CD4-positive, CD25-positive, alpha-beta regulatory T cell (primary cell): Measurements from ENCODE around the gene TNFRSF21. TPM values are rescaled to one million over a fixed set of nuclear protein-coding genes. Genes with fewer than 3 reads are reported as not detected.

Source experiments
- ATAC-seq, 2 donors: fragments of 150-1000 bp; cut with Tn5 transposase; one replicate each; pipeline ENCODE4 v1.10.0; 2021; ENCODE audit warnings: low read depth in 2 of 2, moderate number of reproducible peaks in 2 of 2, moderate library complexity in 1 of 2
- DNase-seq, 3 donors: peaks; one replicate each; pipeline versions ENCODE4 v3.0.0 to v3.0.0-alpha.2; 2012 to 2022; ENCODE audit warnings: mixed read lengths in 1 of 3
- H3K27ac ChIP-seq: one replicate; pipeline ENCODE4 v1.7.0; 2013; ENCODE audit warnings: mild to moderate bottlenecking, low read length; ENCODE audit not compliant: insufficient read depth, poor library complexity, severe bottlenecking
- H3K27me3 ChIP-seq: one replicate; pipeline ENCODE4 v1.7.0; 2013; ENCODE audit warnings: low read length; ENCODE audit not compliant: control insufficient read depth, insufficient read depth
- H3K36me3 ChIP-seq: one replicate; pipeline ENCODE4 v1.7.0; 2013; ENCODE audit warnings: mild to moderate bottlenecking, low read length, moderate library complexity; ENCODE audit not compliant: control insufficient read depth, insufficient read depth
- H3K4me1 ChIP-seq: 2 replicates; pipeline ENCODE4 v1.7.0; 2013; ENCODE audit warnings: mild to moderate bottlenecking, low read length; ENCODE audit not compliant: insufficient read depth, control insufficient read depth, poor library complexity, severe bottlenecking
- H3K4me3 ChIP-seq: one replicate; pipeline ENCODE4 v1.7.0; 2013; ENCODE audit warnings: low read depth, mild to moderate bottlenecking, low read length, moderate library complexity
- H3K9me3 ChIP-seq, 2 experiments: 1 replicate in 1 of 2; 2 replicates in 1 of 2; pipeline ENCODE4 v1.7.0; 2013; ENCODE audit warnings: low read length in 2 of 2, mild to moderate bottlenecking in 1 of 2, moderate library complexity in 1 of 2; ENCODE audit not compliant: control insufficient read depth in 2 of 2
- H3K27ac Mint-ChIP-seq, 3 donors: one replicate each; pipeline ENCODE4 v1.8.0; 2020 to 2022; ENCODE audit warnings: mild to moderate bottlenecking in 3 of 3, mixed read lengths in 3 of 3, moderate library complexity in 2 of 3
- H3K27me3 Mint-ChIP-seq: one replicate; pipeline ENCODE4 v1.8.0; 2022; ENCODE audit warnings: mild to moderate bottlenecking, mixed read lengths
- H3K36me3 Mint-ChIP-seq: one replicate; pipeline ENCODE4 v1.8.0; 2020; ENCODE audit warnings: mixed read lengths
- H3K4me1 Mint-ChIP-seq, 4 donors: one replicate each; pipeline ENCODE4 v1.8.0; 2020 to 2022; ENCODE audit warnings: mixed read lengths in 4 of 4, mild to moderate bottlenecking in 1 of 4
- H3K4me3 Mint-ChIP-seq, 4 donors: one replicate each; pipeline ENCODE4 v1.8.0; 2020 to 2022; ENCODE audit warnings: mild to moderate bottlenecking in 4 of 4, mixed read lengths in 4 of 4, moderate library complexity in 3 of 4
- H3K9me3 Mint-ChIP-seq, 7 donors: one replicate each; pipeline ENCODE4 v1.8.0; 2020 to 2022; ENCODE audit warnings: mixed read lengths in 7 of 7, mild to moderate bottlenecking in 3 of 7, moderate library complexity in 2 of 7
- polyA plus RNA-seq, 4 donors: library from polyadenylated mRNA; unstranded; fragments of 300-500 nt; fragmentation: Illumina TruSeq; gene quantifications; one replicate each; pipeline ENCODE4 v1.2.3, GENCODE V29; 2021
- total RNA-seq: library from RNA; stranded (reverse); gene quantifications from one replicate; pipeline ENCODE4 v1.2.3, GENCODE V29; 2022

The TNFRSF21 gene
- total and polyA plus RNA-seq, 5 donors from 2014 or later = 0.15 TPM; not detected in 4

DNA sequence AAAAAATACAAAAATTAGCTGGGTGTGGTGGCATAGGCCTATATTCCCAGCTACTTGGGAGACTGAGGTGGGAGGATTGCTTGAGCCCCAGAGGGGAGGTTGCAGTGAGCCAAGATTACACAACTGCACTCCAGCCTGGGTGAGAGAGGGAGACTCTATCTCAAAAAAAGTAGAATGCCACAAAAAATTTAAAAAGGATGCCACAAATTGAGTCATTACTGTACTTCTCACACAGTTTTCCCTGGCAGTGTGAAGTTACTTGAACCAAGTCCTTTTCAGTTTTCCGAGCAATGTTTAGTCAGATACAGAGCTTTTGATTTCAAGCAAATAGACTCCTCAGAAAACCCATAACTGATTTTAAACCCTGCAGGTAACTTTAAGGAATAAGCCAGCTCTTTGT, 53.3 kb downstream of the TNFRSF21 start:
- Mint-ChIP-seq H3K4me1 (no peaks in the 10 kb centered on the region), H3K27me3 (no peaks in the 10 kb centered on the region), H3K9me3 (no peaks in the 10 kb centered on the region), H3K4me3 (no peak overlapping the region), H3K27ac (no peak overlapping the region), H3K36me3 (no peaks in the 10 kb centered on the region)
- no peak overlapping the region for H3K27ac ChIP-seq
- no peaks in the 10 kb centered on the region for H3K27me3 ChIP-seq
- DNase-seq = no peak
- H3K4me1 ChIP-seq = no peaks in the 10 kb centered on the region
- no peaks in the 10 kb centered on the region for H3K9me3 ChIP-seq
- H3K36me3 ChIP-seq = no peaks in the 10 kb centered on the region
- no peak for ATAC-seq
- no peak overlapping the region for H3K4me3 ChIP-seq

DNA sequence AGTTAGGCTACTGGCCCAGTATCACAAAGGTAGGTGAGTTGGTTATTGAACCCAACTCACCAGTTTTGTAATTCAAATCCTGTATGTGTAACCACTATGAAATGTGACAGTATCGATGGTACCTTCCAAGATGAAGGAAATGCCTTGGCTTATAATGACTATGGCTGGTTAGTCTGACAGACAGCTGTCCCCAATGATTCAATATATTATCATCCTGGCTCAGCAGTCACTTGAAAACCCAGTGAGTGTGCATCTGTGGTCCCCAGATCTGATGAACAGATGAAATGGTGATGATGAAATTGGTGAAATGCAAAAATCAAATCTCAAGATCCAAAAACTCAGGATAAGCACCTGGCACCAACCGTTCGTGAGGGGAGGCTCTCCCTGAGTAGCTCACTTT, 54.8 kb downstream of the TNFRSF21 start:
- Histone ChIP-seq H3K4me1 (no peaks in the 10 kb centered on the region), H3K27ac (no peak overlapping the region), H3K9me3 (no peaks in the 10 kb centered on the region), H3K36me3 (no peaks in the 10 kb centered on the region), H3K4me3 (no peak overlapping the region), H3K27me3 (no peaks in the 10 kb centered on the region)
- no peak overlapping the region for H3K27ac Mint-ChIP-seq
- no peaks in the 10 kb centered on the region for H3K27me3 Mint-ChIP-seq
- ATAC-seq (no peak), DNase-seq (no peak)
- H3K4me1 Mint-ChIP-seq = no peaks in the 10 kb centered on the region
- H3K36me3 Mint-ChIP-seq = no peaks in the 10 kb centered on the region
- no peaks in the 10 kb centered on the region for H3K9me3 Mint-ChIP-seq
- no peak overlapping the region for H3K4me3 Mint-ChIP-seq

DNA sequence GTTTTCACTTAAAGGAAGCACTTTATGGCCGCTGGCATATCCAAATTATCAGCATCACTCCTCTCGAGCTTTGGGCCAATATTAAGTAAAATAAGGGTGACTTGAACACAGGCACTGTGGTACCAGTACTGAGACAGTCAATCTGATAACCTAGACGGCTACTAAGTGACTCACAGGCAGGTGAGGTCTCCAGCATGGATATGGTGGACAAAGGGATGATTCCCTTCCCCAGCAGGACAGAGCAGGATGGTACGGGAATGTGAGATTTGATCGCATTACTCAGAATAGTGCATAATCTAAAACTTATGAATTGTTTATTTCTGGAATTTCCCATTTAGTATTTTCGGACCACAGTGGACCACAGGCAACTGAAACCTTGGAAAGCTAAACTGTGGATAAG, 55.7 kb downstream of the TNFRSF21 start:
- H3K27ac ChIP-seq = no peak overlapping the region
- H3K27ac Mint-ChIP-seq = no peak overlapping the region
- no peaks in the 10 kb centered on the region for H3K9me3 Mint-ChIP-seq
- H3K4me3 ChIP-seq = no peak overlapping the region
- no peaks in the 10 kb centered on the region for H3K27me3 ChIP-seq
- no peaks in the 10 kb centered on the region for H3K4me1 Mint-ChIP-seq
- ATAC-seq (no peak), DNase-seq (no peak)
- H3K36me3 Mint-ChIP-seq = no peaks in the 10 kb centered on the region
- no peaks in the 10 kb centered on the region for H3K27me3 Mint-ChIP-seq
- no peaks in the 10 kb centered on the region for H3K36me3 ChIP-seq
- H3K4me3 Mint-ChIP-seq = no peak overlapping the region
- no peaks in the 10 kb centered on the region for H3K9me3 ChIP-seq
- no peaks in the 10 kb centered on the region for H3K4me1 ChIP-seq

DNA sequence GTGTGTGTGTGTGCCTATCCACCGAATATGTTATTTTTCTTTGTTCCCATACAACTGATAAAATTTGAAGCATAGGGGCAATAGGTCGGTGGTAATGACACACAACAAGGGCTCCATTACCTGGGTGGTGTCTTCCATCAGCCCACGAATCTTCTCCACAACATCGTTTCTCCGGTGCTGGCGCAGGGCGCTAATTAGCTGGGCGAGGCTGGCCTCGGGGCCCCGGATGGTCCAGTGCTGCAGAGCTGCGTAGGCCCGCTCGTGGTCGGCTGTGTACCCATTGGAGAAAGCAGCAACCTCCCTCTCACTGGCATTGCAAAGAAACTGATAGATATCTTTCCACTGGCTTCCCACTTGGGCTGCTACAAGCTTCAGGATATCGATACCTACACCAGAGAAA, 56.6 kb downstream of the TNFRSF21 start:
- Histone ChIP-seq H3K27ac (no peak overlapping the region), H3K4me1 (no peaks in the 10 kb centered on the region), H3K9me3 (no peaks in the 10 kb centered on the region), H3K36me3 (no peaks in the 10 kb centered on the region), H3K4me3 (no peak overlapping the region), H3K27me3 (no peaks in the 10 kb centered on the region)
- ATAC-seq = no peak
- H3K36me3 Mint-ChIP-seq = no peaks in the 10 kb centered on the region
- H3K4me3 Mint-ChIP-seq = no peak overlapping the region
- DNase-seq = no peak
- H3K27ac Mint-ChIP-seq = no peak overlapping the region
- no peaks in the 10 kb centered on the region for H3K4me1 Mint-ChIP-seq
- H3K27me3 Mint-ChIP-seq = no peaks in the 10 kb centered on the region
- no peaks in the 10 kb centered on the region for H3K9me3 Mint-ChIP-seq

DNA sequence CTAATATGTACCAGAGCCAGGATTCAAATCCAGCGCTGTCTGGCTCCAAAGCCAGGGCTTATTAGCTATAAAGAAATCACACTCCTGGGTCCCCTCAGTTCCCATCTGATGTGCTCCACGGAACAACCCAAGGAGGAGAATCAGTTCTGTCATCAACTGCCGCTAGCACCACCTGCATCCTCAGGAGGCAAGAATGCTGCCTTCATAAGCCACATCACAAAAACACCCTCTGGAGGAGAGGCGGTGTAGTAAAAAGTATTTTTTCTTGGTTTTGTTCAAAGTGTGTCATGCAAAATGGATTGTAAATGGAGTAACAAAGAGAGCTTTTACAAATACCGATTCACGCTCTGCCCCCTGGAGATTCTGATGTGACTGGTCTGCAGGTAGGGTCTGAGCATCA, 57.1 kb downstream of the TNFRSF21 start:
- ATAC-seq (no peak), DNase-seq (no peak)
- H3K36me3 Mint-ChIP-seq = no peaks in the 10 kb centered on the region
- Histone ChIP-seq H3K9me3 (no peaks in the 10 kb centered on the region), H3K4me1 (no peaks in the 10 kb centered on the region), H3K36me3 (no peaks in the 10 kb centered on the region), H3K27ac (no peak overlapping the region), H3K27me3 (no peaks in the 10 kb centered on the region), H3K4me3 (no peak overlapping the region)
- H3K27ac Mint-ChIP-seq = no peak overlapping the region
- no peak overlapping the region for H3K4me3 Mint-ChIP-seq
- no peaks in the 10 kb centered on the region for H3K4me1 Mint-ChIP-seq
- H3K27me3 Mint-ChIP-seq = no peaks in the 10 kb centered on the region
- H3K9me3 Mint-ChIP-seq = no peaks in the 10 kb centered on the region

DNA sequence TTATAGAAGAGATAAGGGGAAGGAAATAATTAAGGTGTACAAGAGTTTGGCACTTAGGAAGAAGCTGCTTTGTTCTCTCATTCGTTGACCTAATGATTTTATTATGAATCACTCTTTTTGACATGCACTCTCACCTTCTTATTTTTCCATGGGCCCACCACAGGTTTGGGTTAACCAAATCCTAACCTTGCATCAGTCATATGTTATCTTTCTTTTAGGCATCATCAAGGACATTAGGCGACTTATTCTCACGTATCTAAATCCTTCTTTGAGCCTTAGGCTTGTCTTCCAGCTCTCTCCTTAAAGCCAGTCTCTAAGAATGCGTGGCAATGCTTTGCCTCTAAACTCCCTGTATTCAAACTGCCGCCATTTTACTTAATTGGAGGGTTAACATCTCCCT, 58.3 kb downstream of the TNFRSF21 start:
- H3K4me1 ChIP-seq = no peaks in the 10 kb centered on the region
- DNase-seq = no peak
- H3K4me3 ChIP-seq = no peak overlapping the region
- Mint-ChIP-seq H3K4me3 (no peak overlapping the region), H3K27ac (no peak overlapping the region), H3K9me3 (no peaks in the 10 kb centered on the region), H3K36me3 (no peaks in the 10 kb centered on the region), H3K27me3 (no peaks in the 10 kb centered on the region), H3K4me1 (no peaks in the 10 kb centered on the region)
- no peaks in the 10 kb centered on the region for H3K9me3 ChIP-seq
- H3K36me3 ChIP-seq = no peaks in the 10 kb centered on the region
- no peak for ATAC-seq
- no peaks in the 10 kb centered on the region for H3K27me3 ChIP-seq
- H3K27ac ChIP-seq = no peak overlapping the region

DNA sequence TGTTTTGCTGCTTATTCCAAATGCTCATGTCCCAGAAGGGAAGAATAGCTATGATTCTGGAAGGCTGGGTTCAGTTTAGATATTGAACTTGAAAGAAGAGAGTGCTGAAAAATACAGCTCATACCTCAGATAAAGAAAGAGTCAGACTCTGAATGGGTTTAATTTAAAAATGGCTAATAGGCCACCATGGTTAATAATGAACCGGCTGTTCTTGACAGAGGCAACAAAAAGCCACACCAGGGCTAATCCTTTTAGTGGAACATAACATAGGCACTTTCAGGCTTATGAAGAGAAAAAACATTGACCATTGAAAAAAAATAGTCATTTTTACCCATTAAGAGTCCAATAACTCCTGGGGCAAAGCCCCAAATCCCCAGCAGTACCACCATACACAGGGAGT, 59.4 kb downstream of the TNFRSF21 start:
- Mint-ChIP-seq H3K27me3 (no peaks in the 10 kb centered on the region), H3K4me3 (no peak overlapping the region), H3K27ac (no peak overlapping the region), H3K4me1 (no peaks in the 10 kb centered on the region), H3K9me3 (no peaks in the 10 kb centered on the region), H3K36me3 (no peaks in the 10 kb centered on the region)
- no peaks in the 10 kb centered on the region for H3K27me3 ChIP-seq
- no peaks in the 10 kb centered on the region for H3K36me3 ChIP-seq
- H3K4me1 ChIP-seq = no peaks in the 10 kb centered on the region
- ATAC-seq (no peak), DNase-seq (no peak)
- no peak overlapping the region for H3K4me3 ChIP-seq
- no peak overlapping the region for H3K27ac ChIP-seq
- H3K9me3 ChIP-seq = no peaks in the 10 kb centered on the region

DNA sequence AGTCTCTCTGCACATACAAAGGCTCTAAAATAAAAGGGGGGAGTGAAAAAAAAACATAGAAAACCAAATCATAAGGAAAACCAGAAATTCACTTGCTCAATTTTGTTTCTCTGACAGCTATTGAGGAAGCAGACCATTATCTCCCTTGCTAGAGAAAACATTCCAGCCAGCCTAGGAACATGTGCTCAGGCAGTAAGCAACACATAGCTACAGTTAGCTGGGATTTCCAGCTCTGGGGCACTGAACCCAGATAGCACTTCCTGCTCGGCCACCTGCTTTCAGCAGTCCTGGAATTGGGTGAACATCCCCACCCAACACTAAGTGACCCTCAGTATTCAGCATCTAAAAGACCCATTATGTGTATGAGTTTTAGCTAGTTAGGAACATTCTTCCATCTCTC, 61.3 kb downstream of the TNFRSF21 start:
- H3K27ac Mint-ChIP-seq = no peak overlapping the region
- Histone ChIP-seq H3K4me1 (no peaks in the 10 kb centered on the region), H3K36me3 (no peaks in the 10 kb centered on the region), H3K9me3 (no peaks in the 10 kb centered on the region), H3K27me3 (no peaks in the 10 kb centered on the region), H3K4me3 (no peak overlapping the region), H3K27ac (no peak overlapping the region)
- DNase-seq (no peak), ATAC-seq (no peak)
- no peaks in the 10 kb centered on the region for H3K4me1 Mint-ChIP-seq
- H3K9me3 Mint-ChIP-seq = no peaks in the 10 kb centered on the region
- H3K36me3 Mint-ChIP-seq = no peaks in the 10 kb centered on the region
- no peaks in the 10 kb centered on the region for H3K27me3 Mint-ChIP-seq
- no peak overlapping the region for H3K4me3 Mint-ChIP-seq
